Sigmoid colon (tissue), 4 donors: ENCODE results near the gene MRPL49.

Source experiments
- POLR2AphosphoS5 ChIP-seq, 4 donors: sonication (generic); formaldehyde crosslinking; IDR thresholded peaks; one replicate each; pipeline ENCODE4 v1.6.1; 2017; ENCODE audit warnings: antibody characterized with exemption in 4 of 4
- TF ChIP-seq, protein P1 (sequence below), 4 experiments: fragments of 450-650 bp in 3 of 4; fragments of 200-600 bp in 1 of 4; IDR thresholded peaks; one replicate each; pipeline ENCODE4 v1.5.1; 2016 to 2019; ENCODE audit warnings: antibody characterized with exemption in 4 of 4, mild to moderate bottlenecking in 3 of 4, moderate library complexity in 2 of 4

DNA sequence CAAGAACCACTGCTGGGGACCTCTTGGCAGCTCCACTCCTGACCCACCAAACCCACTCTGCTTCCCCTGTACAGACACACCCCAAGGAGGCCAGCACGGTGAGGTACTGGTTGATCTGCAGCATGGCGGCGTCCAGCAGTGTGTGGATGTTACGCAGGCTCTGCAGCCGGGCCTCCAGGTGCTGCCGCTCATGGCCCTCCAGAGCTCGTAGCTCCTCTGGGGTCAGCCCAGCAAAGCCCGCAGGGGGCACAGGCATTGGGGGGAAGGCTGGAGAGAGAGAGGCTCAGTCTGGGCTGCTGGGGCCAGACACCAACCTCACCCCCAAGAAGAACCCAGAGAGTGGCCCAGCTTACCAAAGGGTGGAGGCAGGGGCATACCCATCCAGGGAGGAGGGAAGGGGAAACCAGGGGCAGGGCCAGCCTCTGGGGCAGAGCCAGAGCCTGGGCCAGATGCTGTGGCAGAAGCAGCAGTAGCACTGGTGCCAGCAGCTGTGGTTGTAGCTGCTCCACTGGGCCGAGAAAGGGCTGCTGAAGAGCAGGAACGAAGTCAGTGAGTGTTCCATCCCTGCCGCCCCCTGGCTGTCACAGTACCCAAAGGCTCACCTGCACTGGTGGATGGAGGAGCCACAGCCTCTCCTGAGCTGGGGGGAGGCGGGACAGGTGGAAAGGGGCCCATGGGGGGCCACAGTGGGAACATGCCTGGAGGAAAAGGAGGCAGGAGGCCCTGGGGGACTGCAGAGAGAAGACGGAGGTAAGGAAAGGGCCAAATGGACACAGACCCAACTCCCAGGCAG, 7.7 kb downstream of the MRPL49 start:
- TF ChIP-seq POLR2AphosphoS5 (IDR thresholded peaks at IDR 0.05): no peak
- TF ChIP-seq, protein P1, sequence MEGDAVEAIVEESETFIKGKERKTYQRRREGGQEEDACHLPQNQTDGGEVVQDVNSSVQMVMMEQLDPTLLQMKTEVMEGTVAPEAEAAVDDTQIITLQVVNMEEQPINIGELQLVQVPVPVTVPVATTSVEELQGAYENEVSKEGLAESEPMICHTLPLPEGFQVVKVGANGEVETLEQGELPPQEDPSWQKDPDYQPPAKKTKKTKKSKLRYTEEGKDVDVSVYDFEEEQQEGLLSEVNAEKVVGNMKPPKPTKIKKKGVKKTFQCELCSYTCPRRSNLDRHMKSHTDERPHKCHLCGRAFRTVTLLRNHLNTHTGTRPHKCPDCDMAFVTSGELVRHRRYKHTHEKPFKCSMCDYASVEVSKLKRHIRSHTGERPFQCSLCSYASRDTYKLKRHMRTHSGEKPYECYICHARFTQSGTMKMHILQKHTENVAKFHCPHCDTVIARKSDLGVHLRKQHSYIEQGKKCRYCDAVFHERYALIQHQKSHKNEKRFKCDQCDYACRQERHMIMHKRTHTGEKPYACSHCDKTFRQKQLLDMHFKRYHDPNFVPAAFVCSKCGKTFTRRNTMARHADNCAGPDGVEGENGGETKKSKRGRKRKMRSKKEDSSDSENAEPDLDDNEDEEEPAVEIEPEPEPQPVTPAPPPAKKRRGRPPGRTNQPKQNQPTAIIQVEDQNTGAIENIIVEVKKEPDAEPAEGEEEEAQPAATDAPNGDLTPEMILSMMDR (IDR thresholded peaks at IDR 0.05): no peak
